Uterus (tissue), 4 donors: Measurements from ENCODE around the gene IQGAP2. TPM values are rescaled to one million over a fixed set of nuclear protein-coding genes. Genes with fewer than 3 reads are reported as not detected.

Experiments
- DNase-seq, 2 donors: peaks; one replicate each; pipeline ENCODE4 v3.0.0-alpha.2; 2019 to 2020
- H3K27ac ChIP-seq, 2 donors: fragments of 200-600 bp; sonication (generic); 1 replicate in 1 of 2; 2 replicates in 1 of 2; pipeline ENCODE4 v1.5.1; 2016 to 2018
- H3K27me3 ChIP-seq, 2 donors: fragments of 200-600 bp; sonication (generic); one replicate each; pipeline ENCODE4 v1.5.1; 2018 to 2019; ENCODE audit warnings: control low read depth in 1 of 2
- H3K36me3 ChIP-seq, 2 donors: fragments of 200-600 bp; sonication (generic); one replicate each; pipeline ENCODE4 v1.5.1; 2019; ENCODE audit warnings: control low read depth in 1 of 2
- H3K4me1 ChIP-seq, 2 donors: fragments of 200-600 bp; sonication (generic); one replicate each; pipeline ENCODE4 v1.5.1; 2018 to 2019; ENCODE audit warnings: control low read depth in 1 of 2
- H3K4me3 ChIP-seq, 2 donors: fragments of 200-600 bp; sonication (generic); 1 replicate in 1 of 2; 2 replicates in 1 of 2; pipeline ENCODE4 v1.5.1; 2018 to 2019; ENCODE audit warnings: mild to moderate bottlenecking in 1 of 2
- H3K9me3 ChIP-seq, 2 donors: fragments of 200-600 bp; sonication (generic); one replicate each; pipeline ENCODE4 v1.5.1; 2019; ENCODE audit warnings: control low read depth in 1 of 2
- POLR2A ChIP-seq, 2 donors: fragments of 450-650 bp; IDR thresholded peaks; one replicate each; pipeline ENCODE4 v1.6.1; 2016; ENCODE audit warnings: antibody characterized with exemption in 2 of 2, mild to moderate bottlenecking in 1 of 2, moderate library complexity in 1 of 2
- intact Hi-C: fragments of 100-400 bp; cut with DNase I; formaldehyde crosslinking; loops from one replicate; pipeline ENCODE4 v1.15.1; 2023; ENCODE audit warnings: low total_unique reads
- total RNA-seq, 4 donors: library from RNA; depleted of rRNA in 3 of 4; stranded (reverse); fragments of >200 nt in 3 of 4; gene quantifications; one replicate each; pipeline versions ENCODE4 v1.1.0 to v1.2.4, GENCODE V29; 2014 to 2023
- TF ChIP-seq, protein P1 (sequence below), 4 experiments: fragments of 200-600 bp in 2 of 4; fragments of 450-650 bp in 2 of 4; sonication (generic) in 2 of 4; IDR thresholded peaks; one replicate each; pipeline ENCODE4 v1.5.1; 2016 to 2019; ENCODE audit warnings: antibody characterized with exemption in 4 of 4, mild to moderate bottlenecking in 2 of 4, moderate library complexity in 1 of 4
- donor health status: DM: yes; HTN: yes; CAD: no.

IQGAP2 gene
- total RNA-seq, 4 donors from 2014 or later, result 7.1 to 49.2 (median 9.4) TPM

DNA sequence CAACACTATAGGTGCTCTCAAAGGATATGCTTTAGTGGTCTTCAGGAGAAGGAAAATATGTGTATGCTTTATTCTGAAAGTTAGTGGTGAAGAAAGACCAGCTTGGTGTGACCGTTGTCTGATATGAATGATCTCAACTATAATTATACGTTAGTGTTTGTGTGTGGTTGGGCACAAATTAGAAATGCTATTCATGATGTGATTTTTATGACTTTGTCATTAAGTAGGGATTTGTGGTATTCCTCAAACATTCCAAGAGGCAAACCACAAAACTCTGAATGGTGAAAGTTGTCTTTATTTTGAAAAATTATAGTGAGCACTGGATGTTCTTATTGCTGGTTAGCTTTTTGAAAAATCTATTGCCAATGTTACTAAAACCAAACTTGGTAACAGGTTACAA is 306.7 kb downstream of the IQGAP2 start:
- no peaks in the 10 kb centered on the region for H3K4me1 ChIP-seq
- no peak overlapping the region for H3K4me3 ChIP-seq
- no peak for DNase-seq
- no peaks in the 10 kb centered on the region for H3K9me3 ChIP-seq
- no peak overlapping the region for H3K27ac ChIP-seq
- intact Hi-C loops, result no loop called here
- no peaks in the 10 kb centered on the region for H3K36me3 ChIP-seq
- no peaks in the 10 kb centered on the region for H3K27me3 ChIP-seq
- TF ChIP-seq POLR2A (IDR thresholded peaks at IDR 0.05), result no peak
- TF ChIP-seq, protein P1, sequence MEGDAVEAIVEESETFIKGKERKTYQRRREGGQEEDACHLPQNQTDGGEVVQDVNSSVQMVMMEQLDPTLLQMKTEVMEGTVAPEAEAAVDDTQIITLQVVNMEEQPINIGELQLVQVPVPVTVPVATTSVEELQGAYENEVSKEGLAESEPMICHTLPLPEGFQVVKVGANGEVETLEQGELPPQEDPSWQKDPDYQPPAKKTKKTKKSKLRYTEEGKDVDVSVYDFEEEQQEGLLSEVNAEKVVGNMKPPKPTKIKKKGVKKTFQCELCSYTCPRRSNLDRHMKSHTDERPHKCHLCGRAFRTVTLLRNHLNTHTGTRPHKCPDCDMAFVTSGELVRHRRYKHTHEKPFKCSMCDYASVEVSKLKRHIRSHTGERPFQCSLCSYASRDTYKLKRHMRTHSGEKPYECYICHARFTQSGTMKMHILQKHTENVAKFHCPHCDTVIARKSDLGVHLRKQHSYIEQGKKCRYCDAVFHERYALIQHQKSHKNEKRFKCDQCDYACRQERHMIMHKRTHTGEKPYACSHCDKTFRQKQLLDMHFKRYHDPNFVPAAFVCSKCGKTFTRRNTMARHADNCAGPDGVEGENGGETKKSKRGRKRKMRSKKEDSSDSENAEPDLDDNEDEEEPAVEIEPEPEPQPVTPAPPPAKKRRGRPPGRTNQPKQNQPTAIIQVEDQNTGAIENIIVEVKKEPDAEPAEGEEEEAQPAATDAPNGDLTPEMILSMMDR (IDR thresholded peaks at IDR 0.05), result no peak

DNA sequence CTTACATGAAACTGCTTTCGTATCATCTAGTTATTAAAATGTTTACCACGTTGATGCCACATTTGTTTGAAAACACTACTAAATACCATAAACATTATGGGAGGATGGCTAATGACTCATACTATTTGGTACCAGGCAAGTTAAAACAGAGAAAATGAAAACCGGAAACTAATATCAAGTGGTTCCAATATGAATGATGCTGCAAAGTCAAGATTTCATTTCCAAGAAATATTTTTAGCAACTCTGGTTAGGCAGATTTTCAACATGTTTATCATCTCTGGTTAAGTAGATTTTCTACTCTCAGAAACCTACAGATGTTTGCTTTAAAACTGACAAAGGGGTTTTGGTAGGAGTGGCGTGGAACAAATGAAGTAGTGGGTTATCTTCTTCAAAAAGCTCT is 307.9 kb downstream of the IQGAP2 start:
- intact Hi-C loops, result no loop called here
- Histone ChIP-seq H3K27me3 (no peaks in the 10 kb centered on the region), H3K9me3 (no peaks in the 10 kb centered on the region), H3K4me1 (no peaks in the 10 kb centered on the region), H3K36me3 (no peaks in the 10 kb centered on the region), H3K4me3 (no peak overlapping the region), H3K27ac (no peak overlapping the region)
- TF ChIP-seq, protein P1 (IDR thresholded peaks at IDR 0.05), result no peak
- TF ChIP-seq POLR2A (IDR thresholded peaks at IDR 0.05), result no peak
- no peak for DNase-seq

DNA sequence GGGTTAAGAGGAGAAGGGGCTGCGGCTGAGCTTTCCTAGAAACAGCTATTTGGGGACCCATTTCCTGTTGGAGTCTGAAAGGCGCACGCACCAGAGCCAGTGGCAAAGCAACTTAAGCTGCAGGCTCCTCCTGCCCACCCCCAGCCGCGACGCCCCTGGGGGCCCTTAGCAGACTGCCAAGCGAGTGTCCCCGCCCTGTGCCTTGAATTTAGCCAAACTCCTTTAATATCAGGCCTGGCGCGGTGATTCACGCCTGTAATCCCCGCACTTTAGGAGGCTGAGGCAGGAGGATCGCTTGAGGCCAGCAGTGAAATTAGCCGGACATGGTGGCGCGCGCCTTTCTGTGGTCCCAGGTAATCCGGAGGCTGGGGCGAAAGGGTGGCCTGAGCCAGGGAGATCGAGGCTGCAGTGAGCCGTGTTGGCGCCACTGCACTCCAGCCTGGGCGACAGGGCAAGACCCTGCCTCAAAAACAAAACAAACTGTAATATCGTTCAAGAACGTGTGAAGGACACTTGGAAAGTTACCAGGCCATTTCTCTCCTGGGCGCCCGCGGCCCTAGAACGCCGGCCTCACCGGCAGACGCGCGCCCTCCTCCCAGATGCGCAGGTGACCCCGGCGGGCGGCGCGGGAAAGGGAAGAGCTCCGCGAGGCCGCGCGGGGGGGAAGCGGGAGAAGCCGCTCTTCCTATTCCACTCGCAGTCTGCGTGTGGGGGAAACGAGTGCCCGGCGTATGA is 311.8 kb downstream of the IQGAP2 start:
- intact Hi-C loops, result no loop called here
- H3K27me3 ChIP-seq, result no peaks in the 10 kb centered on the region
- peaks cover 0 to 4% of the 10 kb centered on the region in 2 donors for H3K4me1 ChIP-seq
- peak overlapping the region; percentile 33 to 66 for H3K4me3 ChIP-seq
- no peaks in the 10 kb centered on the region for H3K36me3 ChIP-seq
- TF ChIP-seq, protein P1 (IDR thresholded peaks at IDR 0.05), result no peak
- TF ChIP-seq POLR2A (IDR thresholded peaks at IDR 0.05), result no peak
- DNase-seq, result no peak
- H3K27ac ChIP-seq, result peak overlapping the region; percentile 65 to 74
- H3K9me3 ChIP-seq, result no peaks in the 10 kb centered on the region

DNA sequence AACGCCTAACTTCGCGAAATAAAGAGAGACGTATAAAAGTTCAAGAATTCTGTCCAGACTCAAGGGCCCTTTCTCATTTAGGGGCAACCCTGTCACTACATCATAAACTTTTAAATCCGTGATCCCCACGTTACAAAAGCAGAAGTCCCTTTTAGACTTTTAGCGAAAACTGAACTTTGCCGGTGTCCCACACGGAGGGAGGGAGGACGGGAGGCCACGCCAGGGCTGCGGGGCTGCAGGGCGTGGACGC is 312.3 kb downstream of the IQGAP2 start:
- H3K4me3 ChIP-seq, result peak overlapping the region; percentile 33 to 66
- intact Hi-C loops, result no loop called here
- DNase-seq, result no peak

DNA sequence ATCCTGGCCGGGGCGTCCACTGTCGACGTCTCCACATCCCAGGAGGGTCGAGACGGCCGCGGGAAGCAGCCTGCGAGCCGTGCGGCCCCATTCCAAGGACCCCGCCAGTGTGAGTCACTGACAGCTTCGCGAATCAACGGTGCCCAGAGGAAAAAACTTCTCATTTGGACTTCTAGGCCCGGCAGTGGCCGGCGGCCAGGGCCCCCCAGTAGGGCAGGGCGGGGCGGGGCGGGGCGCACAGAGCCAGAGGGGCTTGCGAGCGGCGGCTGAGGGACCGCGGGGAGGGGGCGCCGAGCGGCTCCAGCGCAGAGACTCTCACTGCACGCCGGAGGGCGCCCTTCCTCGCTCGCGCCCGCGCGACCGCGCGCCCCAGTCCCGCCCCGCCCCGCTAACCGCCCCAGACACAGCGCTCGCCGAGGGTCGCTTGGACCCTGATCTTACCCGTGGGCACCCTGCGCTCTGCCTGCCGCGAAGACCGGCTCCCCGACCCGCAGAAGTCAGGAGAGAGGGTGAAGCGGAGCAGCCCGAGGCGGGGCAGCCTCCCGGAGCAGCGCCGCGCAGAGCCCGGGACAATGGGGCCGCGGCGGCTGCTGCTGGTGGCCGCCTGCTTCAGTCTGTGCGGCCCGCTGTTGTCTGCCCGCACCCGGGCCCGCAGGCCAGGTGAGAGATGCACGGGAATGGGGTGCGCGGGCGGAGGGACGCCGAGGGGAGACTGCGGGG is 312.8 kb downstream of the IQGAP2 start, which contains the start of gene F2R:
F2R (plus strand) TSS at position 391 of the 720 bp plus-strand sequence; CDS start at position 573, 182 bp downstream.
- TF ChIP-seq, protein P1 (IDR thresholded peaks at IDR 0.05), result peak; percentile 13 to 51 (median 36)
- no peak for TF ChIP-seq POLR2A (IDR thresholded peaks at IDR 0.05)
- DNase-seq, result peak in 1 of 2 donors; percentile 40
- intact Hi-C loops, result no loop called here
- H3K4me3 ChIP-seq, result peak within 1 kb of the TSS; percentile 33 to 66
- no peaks in the 10 kb centered on the region for H3K9me3 ChIP-seq
- no peaks in the 10 kb centered on the region for H3K27me3 ChIP-seq
- no peaks in the 10 kb centered on the region for H3K36me3 ChIP-seq
- peaks cover 0 to 4% of the 10 kb centered on the region in 2 donors for H3K4me1 ChIP-seq
- peak within 1 kb of the TSS; percentile 65 to 74 for H3K27ac ChIP-seq

More for the DNA sequence above, 312.3 kb downstream of the IQGAP2 start:
- TF ChIP-seq POLR2A (IDR thresholded peaks at IDR 0.05), result no peak
- TF ChIP-seq, protein P1 (IDR thresholded peaks at IDR 0.05), result no peak
- Histone ChIP-seq H3K36me3 (no peaks in the 10 kb centered on the region), H3K9me3 (no peaks in the 10 kb centered on the region), H3K27me3 (no peaks in the 10 kb centered on the region), H3K27ac (peak overlapping the region; percentile 65 to 74), H3K4me1 (peaks cover 0 to 4% of the 10 kb centered on the region in 2 donors)
